ENCODE results near the gene RENBP. TPM values are rescaled to one million over a fixed set of nuclear protein-coding genes. Genes with fewer than 3 reads are reported as not detected.

Gene RENBP
- polyA plus RNA-seq, 3 donors from 2014 or later, result 0.93 to 3.1 TPM; not detected in 1

DNA sequence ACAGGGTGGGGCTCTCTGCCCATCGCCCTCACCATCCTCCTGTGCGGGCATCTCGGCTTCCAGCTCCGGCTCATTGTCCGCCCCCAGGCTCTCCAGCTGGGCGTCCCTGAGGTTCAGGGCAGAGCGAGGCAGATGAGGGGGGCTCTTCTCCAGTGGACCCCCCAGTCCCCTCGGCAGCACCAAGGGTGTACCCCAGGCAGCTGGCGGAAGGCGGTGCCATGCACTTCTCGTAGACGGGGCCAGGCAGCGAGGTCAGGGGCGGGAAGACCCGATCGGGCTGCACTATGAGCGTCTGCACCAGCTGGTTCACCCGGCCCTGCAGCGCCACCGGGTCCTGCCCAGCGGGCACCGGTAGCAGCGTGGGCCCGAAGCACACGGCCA lies 34.5 kb downstream of the RENBP start:
- Mint-ChIP-seq H3K27me3 (ENCODE audit: low read depth in 3 of 3) (peaks cover 3 to 9% (median 6%) of the 10 kb centered on the region in 3 donors), H3K9me3 (no peaks in the 10 kb centered on the region), H3K27ac (no peak overlapping the region), H3K4me3 (no peak overlapping the region), H3K36me3 (peaks cover 5 to 10% (median 7%) of the 10 kb centered on the region in 3 donors), H3K4me1 (peaks cover 20 to 22% of the 10 kb centered on the region in 2 donors)
- no peak for DNase-seq

DNA sequence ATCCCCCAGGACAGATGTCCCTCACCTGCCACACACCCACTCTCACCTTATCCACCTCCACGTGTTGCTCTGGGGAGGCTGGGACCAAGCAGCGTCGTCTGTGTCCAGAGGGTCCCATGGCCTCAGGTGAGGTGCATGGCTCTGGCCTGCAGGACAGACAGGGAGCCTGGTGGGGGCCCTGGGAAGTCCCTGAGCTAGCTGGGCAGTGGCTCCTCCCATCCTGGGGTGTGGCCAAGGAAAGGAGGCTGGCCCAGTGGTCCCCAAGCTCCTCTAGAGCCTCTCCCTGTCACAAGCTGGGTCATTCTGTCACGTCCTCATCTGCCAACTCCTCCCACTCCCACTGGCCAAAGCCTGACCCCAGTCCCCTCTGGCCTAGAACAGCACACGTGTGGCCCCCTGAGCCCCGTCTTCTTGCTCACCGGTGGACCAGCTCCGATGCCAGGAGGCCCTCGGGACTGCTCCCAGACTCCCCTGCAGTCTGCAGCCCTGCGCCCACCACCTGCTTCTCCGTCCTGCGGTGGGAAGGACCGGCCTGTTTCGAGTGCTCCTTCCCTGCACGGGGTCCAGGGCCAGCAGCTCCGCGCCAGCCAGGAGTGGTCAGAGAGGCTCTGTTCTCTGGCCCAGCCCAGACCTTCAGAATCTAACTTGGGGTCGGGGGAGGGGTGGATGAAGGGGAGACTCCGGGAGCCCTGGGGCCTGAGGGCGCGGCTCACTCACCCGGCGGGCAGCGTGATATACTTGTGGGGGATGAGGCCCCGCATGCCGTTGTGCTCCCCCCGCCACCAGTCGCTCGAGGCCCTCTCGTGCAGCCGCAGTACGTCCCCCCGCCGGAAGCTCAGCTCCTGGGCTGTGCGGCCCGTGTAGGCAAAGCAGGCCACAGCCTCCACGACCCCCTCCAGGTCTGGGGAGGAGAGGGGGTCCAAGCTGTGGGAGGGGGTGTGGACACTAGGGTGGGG lies 35.1 kb downstream of the RENBP start:
- H3K4me3 Mint-ChIP-seq, result no peak overlapping the region
- H3K9me3 Mint-ChIP-seq, result no peaks in the 10 kb centered on the region
- H3K27ac Mint-ChIP-seq, result peak overlapping the region in 2 of 6 donors; percentile 10 to 20
- DNase-seq, result no peak
- H3K27me3 Mint-ChIP-seq (ENCODE audit: low read depth in 3 of 3), result peaks cover 3 to 9% (median 6%) of the 10 kb centered on the region in 3 donors
- H3K36me3 Mint-ChIP-seq, result peaks cover 5 to 10% (median 7%) of the 10 kb centered on the region in 3 donors
- peaks cover 23 to 26% of the 10 kb centered on the region in 2 donors for H3K4me1 Mint-ChIP-seq

DNA sequence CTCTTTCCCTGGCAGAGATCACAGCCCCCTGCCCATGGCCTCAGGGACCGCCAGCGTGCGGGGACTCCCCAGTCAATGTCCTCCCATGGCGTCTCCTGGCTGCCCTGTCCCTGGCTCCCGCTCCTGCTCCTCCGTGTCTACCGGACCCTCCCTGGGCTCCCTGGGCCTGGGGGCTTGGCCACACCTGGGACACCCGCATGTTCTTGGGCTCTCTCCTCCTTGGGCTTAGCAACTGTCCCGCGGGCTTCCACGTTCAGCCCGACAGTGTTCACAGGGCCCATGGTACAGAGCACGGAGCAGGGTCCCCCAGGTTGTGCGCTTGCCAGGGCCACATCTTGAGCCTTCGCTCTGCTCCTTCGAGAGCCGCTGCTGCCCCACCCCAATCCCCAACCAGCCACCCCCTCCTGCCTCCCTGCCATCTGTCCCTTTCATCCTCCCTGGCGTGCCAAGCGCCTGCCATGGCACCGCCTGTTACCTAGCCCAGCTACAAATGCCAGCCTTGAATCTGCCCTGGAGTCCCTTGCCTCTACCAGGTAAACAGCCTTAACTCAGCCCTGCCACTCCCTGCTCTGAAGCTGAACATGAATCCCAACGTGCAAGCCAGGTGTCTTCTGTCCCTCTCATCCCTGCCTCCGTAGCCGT lies 36.1 kb downstream of the RENBP start:
- H3K27ac Mint-ChIP-seq, result peak overlapping the region in 4 of 6 donors; percentile 10 to 77 (median 42)
- H3K4me1 Mint-ChIP-seq, result peaks cover 31 to 34% of the 10 kb centered on the region in 2 donors
- H3K9me3 Mint-ChIP-seq, result no peaks in the 10 kb centered on the region
- no peak overlapping the region for H3K4me3 Mint-ChIP-seq
- peaks cover 5 to 7% (median 7%) of the 10 kb centered on the region in 3 donors for H3K36me3 Mint-ChIP-seq
- DNase-seq, result no peak
- peaks cover 5 to 10% (median 9%) of the 10 kb centered on the region in 3 donors for H3K27me3 Mint-ChIP-seq (ENCODE audit: low read depth in 3 of 3)

DNA sequence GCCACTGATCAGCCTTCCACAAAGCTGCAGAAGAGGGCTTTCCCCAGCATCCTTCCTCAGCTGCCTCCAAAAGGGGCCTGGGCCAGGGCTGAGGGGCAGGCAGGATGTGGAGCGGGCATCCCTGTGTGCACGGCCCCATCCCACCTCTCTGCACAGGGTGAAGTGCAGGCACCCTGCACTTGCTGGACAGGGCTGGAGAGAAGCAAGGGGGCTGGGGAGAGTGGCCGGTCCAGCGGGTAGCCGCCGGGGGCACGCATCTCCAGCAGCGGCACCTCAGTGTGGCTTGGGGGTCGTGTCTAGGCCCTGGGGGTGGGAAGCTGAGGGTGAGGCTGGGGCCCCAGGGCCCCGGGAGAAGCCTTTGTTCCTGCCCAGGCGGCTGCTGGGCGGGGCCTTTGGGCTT lies 37.0 kb downstream of the RENBP start:
- peak overlapping the region in 2 of 6 donors; percentile 62 to 88 for H3K27ac Mint-ChIP-seq
- peaks cover 3 to 10% (median 9%) of the 10 kb centered on the region in 3 donors for H3K27me3 Mint-ChIP-seq (ENCODE audit: low read depth in 3 of 3)
- no peak overlapping the region for H3K4me3 Mint-ChIP-seq
- H3K36me3 Mint-ChIP-seq, result peaks cover 5 to 7% (median 7%) of the 10 kb centered on the region in 3 donors
- no peak for DNase-seq
- H3K9me3 Mint-ChIP-seq, result no peaks in the 10 kb centered on the region
- peaks cover 35 to 39% of the 10 kb centered on the region in 2 donors for H3K4me1 Mint-ChIP-seq

DNA sequence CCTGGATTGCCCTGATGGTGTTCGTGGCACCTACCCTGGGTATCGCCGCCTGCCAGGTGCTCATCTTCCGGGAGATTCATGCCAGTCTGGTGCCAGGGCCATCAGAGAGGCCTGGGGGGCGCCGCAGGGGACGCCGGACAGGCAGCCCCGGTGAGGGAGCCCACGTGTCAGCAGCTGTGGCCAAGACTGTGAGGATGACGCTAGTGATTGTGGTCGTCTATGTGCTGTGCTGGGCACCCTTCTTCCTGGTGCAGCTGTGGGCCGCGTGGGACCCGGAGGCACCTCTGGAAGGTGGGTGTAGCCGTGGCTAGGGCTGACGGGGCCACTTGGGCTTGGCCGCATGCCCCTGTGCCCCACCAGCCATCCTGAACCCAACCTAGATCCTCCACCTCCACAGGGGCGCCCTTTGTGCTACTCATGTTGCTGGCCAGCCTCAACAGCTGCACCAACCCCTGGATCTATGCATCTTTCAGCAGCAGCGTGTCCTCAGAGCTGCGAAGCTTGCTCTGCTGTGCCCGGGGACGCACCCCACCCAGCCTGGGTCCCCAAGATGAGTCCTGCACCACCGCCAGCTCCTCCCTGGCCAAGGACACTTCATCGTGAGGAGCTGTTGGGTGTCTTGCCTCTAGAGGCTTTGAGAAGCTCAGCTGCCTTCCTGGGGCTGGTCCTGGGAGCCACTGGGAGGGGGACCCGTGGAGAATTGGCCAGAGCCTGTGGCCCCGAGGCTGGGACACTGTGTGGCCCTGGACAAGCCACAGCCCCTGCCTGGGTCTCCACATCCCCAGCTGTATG lies 38.1 kb downstream of the RENBP start:
- H3K4me1 Mint-ChIP-seq, result peaks cover 43 to 44% of the 10 kb centered on the region in 2 donors
- H3K36me3 Mint-ChIP-seq, result no peaks in the 10 kb centered on the region
- H3K27ac Mint-ChIP-seq, result peak overlapping the region; percentile 84 to 95 (median 91)
- DNase-seq, result peak; percentile 78 to 82 (median 81)
- peaks cover 3 to 12% (median 11%) of the 10 kb centered on the region in 3 donors for H3K27me3 Mint-ChIP-seq (ENCODE audit: low read depth in 3 of 3)
- peak overlapping the region; percentile 60 to 81 (median 69) for H3K4me3 Mint-ChIP-seq
- H3K9me3 Mint-ChIP-seq, result no peaks in the 10 kb centered on the region

DNA sequence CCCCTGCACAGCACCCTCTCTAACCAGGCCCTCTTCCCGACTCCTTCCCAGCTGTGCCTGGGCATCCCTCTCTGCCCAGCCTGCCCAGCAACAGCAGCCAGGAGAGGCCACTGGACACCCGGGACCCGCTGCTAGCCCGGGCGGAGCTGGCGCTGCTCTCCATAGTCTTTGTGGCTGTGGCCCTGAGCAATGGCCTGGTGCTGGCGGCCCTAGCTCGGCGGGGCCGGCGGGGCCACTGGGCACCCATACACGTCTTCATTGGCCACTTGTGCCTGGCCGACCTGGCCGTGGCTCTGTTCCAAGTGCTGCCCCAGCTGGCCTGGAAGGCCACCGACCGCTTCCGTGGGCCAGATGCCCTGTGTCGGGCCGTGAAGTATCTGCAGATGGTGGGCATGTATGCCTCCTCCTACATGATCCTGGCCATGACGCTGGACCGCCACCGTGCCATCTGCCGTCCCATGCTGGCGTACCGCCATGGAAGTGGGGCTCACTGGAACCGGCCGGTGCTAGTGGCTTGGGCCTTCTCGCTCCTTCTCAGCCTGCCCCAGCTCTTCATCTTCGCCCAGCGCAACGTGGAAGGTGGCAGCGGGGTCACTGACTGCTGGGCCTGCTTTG lies 38.9 kb downstream of the RENBP start:
- peaks cover 3 to 16% (median 12%) of the 10 kb centered on the region in 3 donors for H3K27me3 Mint-ChIP-seq (ENCODE audit: low read depth in 3 of 3)
- H3K36me3 Mint-ChIP-seq, result no peaks in the 10 kb centered on the region
- no peak for DNase-seq
- H3K4me1 Mint-ChIP-seq, result peaks cover 48 to 51% of the 10 kb centered on the region in 2 donors
- H3K9me3 Mint-ChIP-seq, result no peaks in the 10 kb centered on the region
- H3K27ac Mint-ChIP-seq, result peak overlapping the region; percentile 84 to 95 (median 91)
- peak overlapping the region; percentile 60 to 81 (median 69) for H3K4me3 Mint-ChIP-seq

DNA sequence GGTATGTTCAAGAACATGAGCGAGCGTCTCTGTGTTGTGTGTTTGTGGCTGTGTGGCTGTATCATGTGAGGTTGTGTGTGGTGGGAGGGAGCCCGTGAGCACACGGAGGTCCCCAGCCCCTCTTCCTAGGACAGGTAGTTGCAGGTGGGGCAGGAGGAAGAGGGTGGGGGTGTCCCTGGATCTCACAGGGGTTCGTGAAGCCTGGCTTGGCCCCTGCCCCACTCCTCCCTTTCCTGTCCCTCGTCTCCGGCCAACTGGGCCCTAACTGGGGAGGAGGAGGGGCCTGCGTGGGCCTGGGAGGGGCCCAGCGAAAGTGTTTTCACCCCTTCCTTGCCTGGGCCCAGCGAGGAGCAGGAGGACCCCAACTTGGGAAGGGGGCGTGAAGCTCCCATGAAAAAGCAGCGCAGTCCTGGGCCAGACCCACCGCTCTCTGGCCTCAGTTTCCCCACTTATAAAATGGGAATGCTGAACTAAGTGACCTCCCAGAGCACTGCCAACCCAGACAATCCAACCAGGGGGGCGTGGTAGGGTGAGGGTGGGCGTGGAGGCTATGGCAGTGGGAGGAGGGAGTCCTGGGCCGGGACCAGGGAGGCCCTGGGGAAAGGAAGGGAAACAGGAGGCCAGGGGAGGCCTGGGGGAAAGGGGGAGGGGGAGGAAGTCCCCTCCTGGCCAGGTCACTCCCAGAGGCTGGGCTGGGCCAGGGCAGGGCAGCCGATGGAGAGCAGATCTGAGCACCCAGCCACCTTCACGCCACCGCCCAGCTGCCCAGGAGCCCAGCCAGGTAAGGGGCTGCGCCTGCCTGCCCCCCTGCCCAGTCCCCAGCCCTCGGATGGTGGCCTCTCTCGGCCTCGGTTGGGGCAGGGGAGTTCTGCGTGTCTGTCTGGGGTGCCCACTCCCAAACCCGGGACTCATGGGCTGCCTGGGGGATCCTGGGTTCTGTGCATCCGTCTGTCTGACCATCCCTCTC lies 40.2 kb downstream of the RENBP start, which contains the start of gene AVPR2:
TSS of gene AVPR2 (plus strand) at position 683 of the 967 bp plus-strand sequence. CDS start 473 bp downstream, outside the sequence.
- Mint-ChIP-seq H3K4me1 (peaks cover 50 to 53% of the 10 kb centered on the region in 2 donors), H3K27me3 (ENCODE audit: low read depth in 3 of 3) (peaks cover 3 to 16% (median 12%) of the 10 kb centered on the region in 3 donors), H3K27ac (peak within 1 kb of the TSS in 5 of 6 donors; percentile 86 to 94 (median 88)), H3K9me3 (no peaks in the 10 kb centered on the region), H3K4me3 (peak within 1 kb of the TSS; percentile 28 to 80 (median 66)), H3K36me3 (no peaks in the 10 kb centered on the region)
- DNase-seq, result no peak

DNA sequence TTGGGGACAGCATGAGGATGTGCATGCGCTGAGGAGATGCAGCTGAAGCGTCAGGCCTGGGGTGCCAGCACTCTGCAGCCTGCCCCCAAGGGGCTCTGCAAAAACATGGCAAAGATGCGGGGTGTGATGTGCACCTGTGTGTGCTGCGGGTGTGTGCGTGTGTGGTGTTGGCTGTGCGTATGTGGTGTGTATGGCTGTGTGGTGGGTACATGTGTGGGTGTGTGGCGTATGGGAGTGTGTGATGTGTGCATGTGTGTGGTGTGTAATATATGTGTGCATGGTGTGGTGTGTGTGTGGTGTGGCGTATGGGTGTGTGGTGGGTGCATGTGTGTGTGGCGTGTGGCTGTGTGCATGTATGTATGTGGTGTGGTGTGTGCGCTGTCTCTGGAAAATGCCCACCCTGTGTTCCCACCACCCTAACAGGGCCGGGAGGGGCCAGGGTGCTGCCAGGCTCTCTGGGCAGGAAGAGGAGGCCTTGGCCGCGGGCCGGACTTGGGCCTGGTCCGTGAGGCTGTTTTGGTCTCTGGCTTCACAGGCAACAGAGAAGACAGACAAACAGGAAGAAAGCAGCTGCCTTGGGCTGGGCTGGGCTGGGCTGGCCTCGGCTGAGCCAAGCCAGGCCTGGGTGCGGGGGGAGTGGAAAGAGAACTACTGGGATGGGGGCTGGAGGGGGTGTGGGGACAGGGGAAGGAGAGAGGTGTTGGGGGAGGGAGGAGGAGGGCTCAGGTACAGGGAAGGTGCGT lies 41.0 kb downstream of the RENBP start:
- peak in 1 of 3 donors; percentile 28 for DNase-seq
- Mint-ChIP-seq H3K36me3 (no peaks in the 10 kb centered on the region), H3K4me3 (peak overlapping the region; percentile 12 to 77 (median 60)), H3K27me3 (ENCODE audit: low read depth in 3 of 3) (peaks cover 3 to 16% (median 14%) of the 10 kb centered on the region in 3 donors), H3K9me3 (no peaks in the 10 kb centered on the region), H3K4me1 (peaks cover 50 to 53% of the 10 kb centered on the region in 2 donors), H3K27ac (peak overlapping the region in 5 of 6 donors; percentile 79 to 90 (median 86))

DNA sequence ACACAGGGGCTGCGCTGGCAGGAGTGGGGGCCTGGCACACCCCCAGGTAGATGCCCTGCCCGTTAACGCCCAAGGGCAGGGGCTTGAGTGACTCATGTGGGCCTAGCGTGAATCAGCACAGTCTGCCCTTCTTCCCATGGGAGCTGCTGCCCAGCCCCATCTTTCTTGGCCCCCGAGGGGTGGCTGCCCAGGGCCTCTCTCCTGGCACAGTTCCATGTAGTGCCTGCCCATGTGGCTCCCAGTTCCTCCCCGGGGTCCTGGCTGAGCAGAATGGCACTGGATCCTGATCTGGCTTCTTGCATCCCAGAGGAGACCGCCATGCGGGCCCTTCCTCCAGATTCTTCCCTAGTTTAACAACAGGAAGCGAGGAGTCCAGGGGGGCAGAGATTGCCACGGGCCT lies 42.1 kb downstream of the RENBP start:
- Mint-ChIP-seq H3K4me1 (peaks cover 48 to 53% of the 10 kb centered on the region in 2 donors), H3K9me3 (no peaks in the 10 kb centered on the region), H3K27me3 (ENCODE audit: low read depth in 3 of 3) (peaks cover 3 to 16% (median 14%) of the 10 kb centered on the region in 3 donors), H3K27ac (peak overlapping the region in 1 of 6 donors; percentile 40), H3K4me3 (no peak overlapping the region), H3K36me3 (no peaks in the 10 kb centered on the region)
- no peak for DNase-seq

DNA sequence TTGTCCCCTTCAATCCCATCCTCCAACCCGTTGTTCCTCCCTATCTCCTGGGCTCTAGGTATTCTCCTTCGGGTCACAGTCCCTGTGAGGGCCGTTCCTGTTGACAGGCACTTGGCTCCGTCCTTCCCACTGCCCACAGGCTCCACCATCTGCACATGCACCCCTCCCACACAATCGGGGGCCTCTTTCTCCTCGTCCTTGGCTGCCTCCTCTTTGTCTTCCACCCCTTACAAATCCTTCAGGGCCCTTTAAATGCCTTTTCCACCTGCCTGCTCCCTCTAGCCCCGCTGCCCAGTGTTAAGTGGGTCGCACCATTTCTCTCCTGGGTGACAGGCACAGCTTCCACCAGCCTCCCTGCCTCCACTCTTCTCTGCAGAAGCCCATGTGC lies 42.7 kb downstream of the RENBP start:
- Mint-ChIP-seq H3K4me3 (peak overlapping the region in 3 of 5 donors; percentile 29 to 76 (median 37)), H3K27me3 (ENCODE audit: low read depth in 3 of 3) (peaks cover 3 to 16% (median 14%) of the 10 kb centered on the region in 3 donors), H3K9me3 (no peaks in the 10 kb centered on the region), H3K36me3 (no peaks in the 10 kb centered on the region), H3K4me1 (peaks cover 43 to 49% of the 10 kb centered on the region in 2 donors), H3K27ac (peak overlapping the region in 4 of 6 donors; percentile 7 to 62 (median 56))
- DNase-seq, result no peak

All from immature natural killer cell (primary cell).